HG02588 (cell line): ENCODE results near the gene CDT1.

Experiments used
- ATAC-seq: cut with Tn5 transposase; IDR thresholded peaks from one replicate; pipeline ENCODE4 v1.9.1; 2021; ENCODE audit warnings: mild to moderate bottlenecking, moderate library complexity; ENCODE audit not compliant: unreplicated experiment

Gene CDT1

DNA sequence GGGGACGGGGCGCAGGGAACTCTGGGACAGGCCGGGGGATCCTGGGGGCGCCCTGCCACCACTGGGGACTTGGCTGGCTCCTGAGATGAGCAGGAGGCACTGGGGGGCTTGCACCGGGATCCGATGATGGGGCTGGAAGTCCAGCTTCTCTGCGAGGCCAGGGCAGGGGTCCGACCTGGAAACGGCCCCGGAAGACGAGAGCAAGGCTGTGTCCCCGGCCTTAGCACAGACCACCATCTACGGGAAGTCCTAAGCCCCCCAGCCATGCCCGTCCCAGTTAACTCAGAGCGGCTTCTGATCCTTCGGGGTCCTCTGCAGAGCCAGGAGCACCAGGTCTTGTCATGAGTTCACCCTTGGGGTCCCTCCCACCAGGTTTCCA, 573 bp downstream of the CDT1 start:
- no peak for ATAC-seq

DNA sequence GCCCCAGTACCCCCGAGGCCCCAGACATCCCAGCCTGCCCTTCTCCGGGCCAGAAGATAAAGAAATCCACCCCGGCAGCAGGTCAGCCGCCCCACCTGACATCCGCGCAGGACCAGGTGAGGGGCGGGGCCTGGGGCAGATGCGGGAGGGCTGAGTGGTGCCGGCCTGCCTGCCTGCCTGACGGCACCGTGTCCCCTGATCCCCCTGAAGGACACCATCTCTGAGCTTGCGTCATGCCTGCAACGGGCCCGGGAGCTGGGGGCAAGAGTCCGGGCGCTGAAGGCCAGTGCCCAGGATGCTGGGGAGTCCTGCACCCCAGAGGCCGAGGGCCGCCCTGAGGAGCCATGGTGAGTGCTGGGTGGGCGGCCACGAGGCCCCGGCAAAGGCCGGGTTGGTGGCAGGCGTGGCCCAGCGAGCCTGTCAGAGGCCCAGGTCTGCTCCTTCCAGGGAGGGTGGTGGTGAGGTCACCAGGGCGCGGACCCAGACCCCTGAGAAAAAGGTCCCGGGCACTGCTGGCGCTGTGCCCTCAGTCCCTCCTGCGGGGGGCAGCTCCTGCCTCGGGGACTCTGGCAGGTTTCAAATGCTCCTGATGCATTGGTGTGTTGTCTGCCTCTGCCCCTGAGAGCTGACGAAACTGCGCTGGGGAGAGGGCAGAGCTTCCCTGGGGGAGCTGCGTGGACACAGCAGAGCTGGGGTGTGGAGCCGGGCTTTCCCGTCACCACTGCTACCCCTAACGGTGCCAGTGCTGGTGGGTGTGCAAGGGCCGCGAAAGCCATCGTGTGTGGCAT, 1.2 kb downstream of the CDT1 start:
- no peak for ATAC-seq

DNA sequence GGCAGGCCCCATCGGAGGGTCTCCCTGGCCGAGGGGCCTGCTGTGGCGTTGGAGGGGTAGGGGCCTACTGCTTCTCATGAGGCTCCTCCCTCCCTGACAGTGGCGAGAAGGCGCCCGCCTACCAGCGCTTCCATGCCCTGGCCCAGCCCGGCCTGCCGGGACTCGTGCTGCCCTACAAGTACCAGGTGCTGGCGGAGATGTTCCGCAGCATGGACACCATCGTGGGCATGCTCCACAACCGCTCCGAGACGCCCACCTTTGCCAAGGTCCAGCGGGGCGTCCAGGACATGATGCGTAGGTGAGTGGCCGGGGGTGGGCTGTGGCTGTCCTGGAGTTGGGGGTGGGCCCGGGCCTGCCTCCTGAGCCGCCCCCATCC, 1.7 kb downstream of the CDT1 start:
- no peak for ATAC-seq

DNA sequence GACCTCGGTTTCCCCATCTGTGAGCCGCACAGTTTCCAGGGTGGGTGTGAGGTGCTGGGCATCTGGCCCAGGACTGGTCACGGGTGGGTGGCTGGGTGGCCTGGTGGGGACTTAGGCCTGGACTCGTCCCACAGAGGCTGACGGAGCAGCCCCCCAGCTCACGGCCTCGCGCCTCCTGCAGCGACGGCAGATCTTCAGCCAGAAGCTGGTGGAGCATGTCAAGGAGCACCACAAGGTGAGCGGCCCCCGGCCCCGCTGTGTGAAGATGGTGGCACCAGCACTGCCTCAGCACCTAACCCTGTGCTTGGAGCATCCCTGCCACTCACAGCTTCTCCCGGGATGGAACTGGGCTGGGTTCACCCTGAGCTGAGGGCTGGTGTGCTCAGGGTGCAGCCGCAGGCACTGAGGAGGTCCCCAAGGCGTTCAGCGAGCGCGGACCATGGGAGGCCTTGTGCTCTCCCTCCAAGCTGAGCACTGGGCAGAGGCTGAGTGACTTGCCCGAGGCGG, 2.4 kb downstream of the CDT1 start:
- ATAC-seq = no peak

DNA sequence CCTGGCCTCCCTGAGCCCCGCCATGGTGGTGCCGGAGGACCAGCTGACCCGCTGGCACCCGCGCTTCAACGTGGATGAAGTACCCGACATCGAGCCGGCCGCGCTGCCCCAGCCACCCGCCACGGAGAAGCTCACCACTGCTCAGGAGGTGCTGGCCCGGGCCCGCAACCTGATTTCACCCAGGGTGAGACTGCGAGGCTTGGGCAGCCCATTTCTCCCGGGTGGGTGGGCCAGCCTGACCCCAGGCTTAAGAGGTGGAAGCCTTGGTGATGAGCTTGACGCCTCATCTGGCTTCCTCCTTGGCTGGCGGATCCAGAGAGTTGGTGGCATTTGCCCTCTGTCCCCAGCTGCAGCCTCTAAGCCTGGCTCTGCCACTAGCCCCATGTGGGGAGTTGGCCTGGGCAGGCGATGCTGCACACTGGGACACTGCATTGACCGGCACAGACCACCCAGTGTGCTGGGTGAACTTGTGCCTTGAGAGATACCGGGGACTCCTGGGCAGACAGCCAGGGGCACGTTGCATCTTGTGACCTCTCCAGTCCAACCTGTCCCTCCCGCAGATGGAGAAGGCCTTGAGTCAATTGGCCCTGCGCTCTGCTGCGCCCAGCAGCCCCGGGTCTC, 3.0 kb downstream of the CDT1 start:
- ATAC-seq = no peak

DNA sequence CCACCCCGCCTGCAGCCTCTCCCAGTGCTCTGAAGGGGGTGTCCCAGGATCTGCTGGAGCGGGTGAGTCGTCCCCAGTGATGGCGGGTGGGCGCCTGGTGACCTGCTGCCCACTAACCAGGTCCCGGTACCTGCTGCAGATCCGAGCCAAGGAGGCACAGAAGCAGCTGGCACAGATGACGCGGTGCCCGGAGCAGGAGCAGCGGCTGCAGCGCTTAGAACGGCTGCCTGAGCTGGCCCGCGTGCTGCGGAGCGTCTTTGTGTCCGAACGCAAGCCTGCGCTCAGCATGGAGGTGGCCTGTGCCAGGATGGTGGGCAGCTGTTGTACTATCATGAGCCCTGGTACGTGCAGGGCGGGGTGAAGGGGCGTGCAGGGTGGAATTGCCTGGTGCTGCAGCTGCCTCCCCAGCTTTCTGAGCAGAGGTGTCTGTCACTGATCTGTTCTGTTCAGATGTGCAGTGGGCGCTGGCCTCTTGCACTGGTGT, 3.6 kb downstream of the CDT1 start:
- no peak for ATAC-seq

DNA sequence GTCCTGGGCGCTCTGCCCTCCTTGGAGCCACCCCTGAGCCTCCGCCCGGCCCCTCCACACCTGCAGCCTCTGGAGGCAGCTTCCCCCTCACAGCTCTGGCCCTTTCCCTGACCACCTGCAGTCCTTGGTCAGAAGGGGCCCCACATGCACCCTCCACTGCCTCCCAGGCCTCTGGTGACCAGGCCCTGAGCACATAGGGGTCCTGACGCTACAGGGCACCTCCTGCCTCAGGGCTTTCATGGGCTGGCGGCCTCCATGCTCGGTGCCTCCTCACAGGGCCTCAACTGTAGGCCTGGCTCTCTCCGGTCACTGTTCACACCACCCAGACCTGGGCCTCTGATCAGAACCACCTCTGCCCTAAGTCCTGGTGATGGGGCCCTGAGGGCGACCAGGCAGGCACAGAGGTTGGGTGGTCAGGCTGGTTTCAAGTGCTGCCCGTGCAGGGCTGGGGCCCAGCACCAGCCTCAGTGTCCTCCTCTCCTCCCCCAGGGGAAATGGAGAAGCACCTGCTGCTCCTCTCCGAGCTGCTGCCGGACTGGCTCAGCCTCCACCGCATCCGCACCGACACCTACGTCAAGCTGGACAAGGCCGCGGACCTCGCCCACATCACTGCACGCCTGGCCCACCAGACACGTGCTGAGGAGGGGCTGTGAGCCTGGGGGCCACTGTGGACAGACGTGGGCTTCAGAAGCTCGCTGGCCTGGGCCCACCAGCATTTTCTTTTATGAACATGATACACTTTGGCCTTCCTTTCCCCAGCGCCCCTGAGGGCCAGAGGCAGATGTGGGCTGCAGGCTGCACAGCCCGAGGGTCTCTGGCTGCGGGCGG, 4.3 kb downstream of the CDT1 start:
- no peak for ATAC-seq

DNA sequence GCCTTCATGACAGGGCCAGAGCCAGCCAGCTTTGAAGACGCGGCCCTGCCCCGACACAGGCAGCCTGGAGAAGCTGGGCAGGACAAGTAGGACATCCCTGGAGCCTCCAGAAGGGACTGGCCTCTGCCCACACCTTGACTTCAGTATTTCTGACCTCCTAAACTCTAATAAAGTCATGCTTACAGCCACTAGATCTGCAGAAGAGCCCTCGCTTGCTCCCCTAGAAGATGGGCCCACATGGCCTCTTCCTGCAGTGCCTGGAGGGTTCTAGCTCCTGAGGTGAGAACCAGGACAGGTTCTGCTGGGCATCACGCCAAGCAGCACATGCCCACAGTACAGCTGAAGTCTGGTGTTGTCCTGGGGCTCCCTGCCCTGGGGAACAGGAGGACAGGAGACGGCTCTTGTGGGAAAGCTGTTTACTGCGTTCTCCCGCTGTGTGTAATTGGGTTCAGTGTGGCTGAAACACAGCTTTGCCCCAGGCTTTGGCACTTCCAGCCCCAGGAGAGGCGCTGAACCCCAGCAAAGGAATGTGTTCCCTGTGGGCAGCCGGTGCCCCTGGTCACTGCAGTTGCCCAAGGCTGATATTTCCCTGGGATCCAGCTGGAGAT, 5.6 kb downstream of the CDT1 start:
- ATAC-seq = no peak

DNA sequence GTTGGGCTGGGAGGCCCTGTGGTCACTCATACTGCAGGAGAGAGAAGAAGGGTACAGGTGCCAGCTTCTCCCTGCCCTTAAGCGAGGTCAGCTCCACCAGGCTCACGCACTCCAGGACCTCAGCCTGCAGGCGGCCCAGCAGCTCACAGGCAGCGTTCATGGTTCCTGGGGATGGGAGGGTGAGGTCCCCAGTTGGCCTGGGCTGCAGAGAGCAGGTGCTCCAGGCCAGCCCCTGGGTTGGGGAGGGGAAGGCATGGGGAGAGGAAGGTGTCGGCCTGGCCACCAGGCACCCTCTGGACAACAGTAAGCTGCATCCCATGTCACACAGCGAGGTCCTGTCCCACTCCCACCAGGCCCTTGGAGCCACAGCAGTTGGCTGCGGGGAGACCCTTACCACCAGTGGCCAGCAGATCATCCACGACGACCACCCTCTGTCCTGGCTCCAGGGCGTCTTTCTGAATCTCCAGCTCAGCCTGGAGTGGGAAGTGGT, 6.1 kb downstream of the CDT1 start:
- ATAC-seq = no peak

DNA sequence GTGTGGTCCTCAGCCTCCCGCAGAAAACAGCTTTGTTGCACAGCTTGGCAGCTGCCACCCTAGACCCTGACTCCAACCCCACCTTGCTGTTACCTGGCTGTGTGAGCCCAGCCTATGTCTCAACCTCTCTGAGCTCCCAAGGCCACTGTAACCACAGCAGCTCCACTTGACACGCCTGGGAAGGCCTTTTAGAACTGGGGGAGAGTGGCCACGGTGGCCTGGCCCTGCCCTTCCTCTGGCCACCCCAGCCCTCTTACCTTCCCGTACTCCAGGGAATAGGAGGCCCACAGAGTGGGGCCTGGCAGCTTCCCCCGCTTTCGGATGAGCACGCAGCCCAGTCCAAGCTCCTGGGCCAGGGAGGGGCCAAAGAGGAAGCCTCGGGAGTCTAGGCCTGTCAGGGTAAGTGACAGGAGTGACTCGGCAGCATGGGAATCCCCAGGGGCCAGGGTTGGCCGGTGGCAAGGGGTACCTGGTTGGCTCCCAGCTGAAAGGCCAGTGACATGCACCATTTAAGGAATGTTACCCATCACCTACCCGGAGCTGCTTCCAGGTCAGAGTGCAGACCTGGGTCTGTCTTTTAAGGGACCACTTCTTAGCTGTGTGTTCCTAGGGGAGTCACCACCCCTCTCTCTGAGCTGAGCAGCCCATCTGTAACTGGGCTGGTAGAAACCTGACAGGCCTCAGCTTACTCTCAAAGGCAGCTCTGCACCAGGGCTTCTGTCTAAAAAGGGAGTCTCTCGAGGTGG, 6.8 kb downstream of the CDT1 start:
- ATAC-seq = no peak

DNA sequence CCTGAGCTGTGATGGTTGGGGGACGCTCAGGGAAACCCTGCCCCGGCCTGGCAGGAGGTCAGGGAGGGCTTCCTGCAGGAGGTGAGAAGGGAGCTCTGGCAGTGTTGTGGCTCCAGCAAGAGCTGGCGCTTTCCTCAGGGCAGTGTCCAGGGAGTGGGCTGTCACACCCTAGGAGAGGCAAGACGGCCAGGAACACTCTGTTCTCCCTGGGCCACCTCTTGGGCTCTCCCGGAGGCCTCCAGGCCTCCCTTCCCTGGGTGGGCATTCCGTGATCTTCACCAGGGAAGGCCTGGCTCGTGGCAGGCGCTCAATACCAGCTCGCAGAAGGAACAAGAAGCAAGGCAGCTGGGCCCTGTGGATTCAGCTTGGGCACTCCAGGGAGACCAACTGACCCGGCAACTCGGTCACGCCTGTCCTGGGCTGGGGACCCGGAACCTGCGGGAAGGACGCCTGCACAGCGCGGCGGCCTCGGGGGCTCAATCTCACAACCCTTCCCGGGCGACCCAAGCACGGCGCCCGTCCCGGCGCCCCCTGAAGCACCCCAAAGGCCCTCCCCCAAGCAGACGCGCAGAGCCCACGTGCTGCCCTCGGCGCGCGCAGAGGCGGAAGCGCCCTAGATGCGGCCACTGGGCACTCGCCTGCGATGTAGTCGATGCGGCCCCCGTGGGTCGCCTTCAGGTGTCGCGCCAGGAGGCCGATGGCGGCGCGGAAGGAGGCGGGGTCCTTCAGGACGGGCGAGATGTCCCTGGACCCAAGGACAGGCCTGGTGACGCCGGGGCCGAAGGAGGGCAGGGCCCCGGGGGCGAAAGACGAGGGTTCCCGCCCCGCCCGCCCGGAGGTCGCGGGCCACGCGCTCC, 7.6 kb downstream of the CDT1 start:
- peak; percentile 38 for ATAC-seq

DNA sequence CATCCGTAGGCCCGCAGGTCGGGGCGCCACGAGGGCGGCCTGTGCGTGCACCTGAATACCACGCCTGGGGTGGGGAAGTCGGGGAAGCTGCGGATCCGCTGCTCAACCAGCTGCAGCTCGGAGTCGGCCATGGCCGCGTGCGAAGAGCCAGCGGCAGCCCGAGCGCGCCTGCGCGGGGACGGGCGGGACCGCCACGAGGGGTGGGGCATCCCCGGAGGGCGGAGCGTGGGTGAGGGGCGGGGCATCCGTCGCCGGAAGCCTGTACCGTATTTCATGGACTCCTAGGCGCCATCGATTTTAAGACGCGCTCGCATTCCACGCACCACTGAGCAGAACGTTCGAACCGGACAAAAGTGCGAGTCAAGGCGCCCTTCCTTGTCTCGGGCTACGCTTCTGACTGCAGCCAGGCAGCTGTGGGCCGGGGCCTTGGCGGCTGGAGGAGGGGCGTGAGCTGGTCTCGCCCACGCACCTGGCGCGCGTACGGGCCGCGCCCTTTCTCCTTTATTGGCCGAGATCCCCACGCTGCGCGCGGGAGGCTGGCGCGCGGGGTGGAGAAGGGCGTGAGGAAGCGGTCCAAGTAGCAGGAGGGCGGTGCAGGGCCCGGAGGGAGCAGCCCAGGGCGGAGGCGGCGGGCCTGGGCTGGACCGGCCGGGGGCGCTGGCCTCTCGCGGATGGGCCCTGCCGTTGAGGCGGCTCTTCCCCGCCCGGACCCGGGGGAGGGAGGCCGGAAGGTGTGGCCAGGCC, 8.4 kb downstream of the CDT1 start, which contains the start of gene APRT:
Gene APRT, minus strand, starts transcription at position 160 of the 744 bp plus-strand sequence. Its CDS starts 29 bp downstream, at position 131.
- peak; percentile 64 for ATAC-seq

DNA sequence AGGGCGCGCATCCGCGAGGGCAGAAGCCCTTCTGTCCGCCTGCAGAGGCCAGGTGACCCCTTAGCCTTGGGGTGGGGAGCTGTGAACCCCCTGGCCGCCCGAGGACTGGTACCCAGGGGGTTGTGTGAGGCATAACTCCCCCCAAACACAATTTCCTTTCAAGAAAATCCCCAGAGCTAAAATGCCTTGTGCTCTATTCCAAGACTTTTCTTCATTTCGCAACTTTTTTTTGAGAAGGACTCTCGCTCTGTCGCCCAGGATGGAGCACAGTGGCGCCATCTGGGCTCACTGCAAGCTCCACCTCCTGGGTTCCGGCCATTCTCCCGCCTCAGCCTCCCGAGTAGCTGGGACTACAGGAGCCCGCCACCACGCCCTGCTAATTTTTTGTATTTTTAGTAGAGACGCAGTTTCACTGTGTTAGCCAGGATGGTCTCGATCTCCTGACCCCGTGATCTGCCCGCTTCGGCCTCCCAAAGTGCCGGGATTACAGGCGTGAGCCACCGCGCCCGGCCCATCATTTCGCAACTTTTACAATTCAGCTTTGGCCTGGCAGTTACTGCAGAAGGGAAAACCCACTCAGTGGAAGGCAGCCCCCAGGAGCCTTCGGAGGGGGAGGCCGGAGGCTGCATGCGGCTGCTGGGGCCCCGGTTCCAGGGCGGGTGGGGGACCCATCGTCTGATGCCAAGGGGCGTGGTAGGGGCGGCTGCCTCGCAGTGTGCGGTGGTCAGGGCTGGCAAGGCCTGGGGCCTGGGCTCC, 9.1 kb downstream of the CDT1 start:
- ATAC-seq = no peak

DNA sequence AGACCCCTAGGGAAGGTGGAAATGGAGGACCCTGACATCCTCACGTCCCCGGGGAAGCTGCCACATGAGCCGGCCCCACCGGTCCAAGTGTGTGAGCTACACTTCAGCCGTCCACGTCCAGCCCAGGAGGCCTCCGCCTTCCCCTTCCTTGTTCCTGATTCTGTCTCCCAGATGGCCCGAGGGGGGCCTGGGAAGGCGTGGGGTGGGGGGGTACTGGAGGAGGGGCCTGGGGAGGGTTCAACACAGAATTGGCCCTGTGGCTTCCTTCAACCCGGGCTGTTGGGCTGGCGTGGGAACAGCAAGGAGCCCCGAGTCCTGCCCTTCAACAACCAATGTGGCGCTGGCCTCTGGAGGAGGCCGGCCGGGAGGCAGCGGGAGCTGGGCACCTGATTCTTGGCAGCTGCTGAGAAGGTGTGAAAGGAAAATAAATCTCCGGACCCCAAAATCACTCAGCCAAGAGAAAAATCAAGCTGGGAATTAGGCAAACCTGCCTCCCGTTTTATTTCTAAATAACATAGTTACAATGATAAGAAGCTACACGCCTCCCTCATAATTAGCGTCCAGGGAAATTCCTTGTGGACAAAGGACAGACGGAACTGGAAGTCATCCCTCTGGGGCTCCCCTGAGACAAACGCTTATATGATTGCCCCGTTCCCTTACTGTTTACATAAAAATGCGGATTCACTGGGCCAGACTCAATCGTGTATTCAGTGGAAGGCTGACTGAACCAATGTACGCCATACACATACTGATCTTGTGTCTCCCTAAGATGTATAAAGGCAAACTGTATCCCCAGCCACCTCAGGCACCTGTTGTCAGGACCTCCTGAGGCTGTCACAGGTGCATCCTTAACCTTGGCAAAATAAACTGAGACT, 9.9 kb downstream of the CDT1 start:
- ATAC-seq = no peak

DNA sequence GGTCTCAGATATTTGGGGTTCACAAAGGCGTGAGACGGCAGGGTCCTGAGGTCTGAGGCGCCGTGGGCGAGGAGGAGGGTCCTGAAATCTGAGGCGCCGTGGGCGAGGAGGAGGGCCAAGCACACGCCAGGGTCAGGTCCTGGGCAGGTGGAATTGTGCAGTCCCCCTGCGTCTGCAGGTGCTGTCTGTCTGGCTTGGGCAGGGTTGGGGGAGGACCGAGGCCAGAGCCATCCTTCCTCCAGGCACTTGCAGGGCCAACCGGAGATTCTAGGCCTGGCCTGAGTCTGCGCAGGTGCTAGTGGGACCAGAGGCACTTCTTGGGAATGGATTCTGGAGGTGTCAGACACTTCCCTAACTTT, 10.5 kb downstream of the CDT1 start:
- no peak for ATAC-seq

DNA sequence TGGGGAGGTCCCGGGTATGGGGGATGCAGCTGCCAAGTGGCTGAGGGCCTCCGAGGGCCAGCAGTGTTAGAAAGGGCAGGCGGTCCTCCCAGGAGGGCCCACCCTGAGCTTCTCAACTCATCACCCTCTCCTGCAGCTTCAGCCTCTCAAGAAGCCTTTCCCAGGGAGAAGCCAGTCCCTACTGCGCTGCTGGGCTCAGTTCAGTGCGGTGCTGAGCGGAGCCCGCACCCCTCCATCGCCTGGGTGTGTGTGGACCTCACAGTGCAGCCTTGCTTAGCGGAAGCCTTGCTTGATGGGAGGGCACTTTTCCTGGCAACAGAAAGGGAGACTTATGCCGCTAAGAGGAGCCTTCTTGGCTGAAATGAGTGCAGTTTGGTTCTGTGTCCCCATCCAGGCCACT, 11.6 kb downstream of the CDT1 start:
- no peak for ATAC-seq
